ENCODE measurements around the gene CLTB. TPM values are rescaled to one million over a fixed set of nuclear protein-coding genes. Genes with fewer than 3 reads are reported as not detected.

CLTB gene
- total and polyA plus RNA-seq, 2 of the 13 experiments (the other 11 are each of a cell fraction or from before 2014, with no cell fraction given): 23.3 to 33.8 TPM

- TF ChIP-seq ZNF597 (CRISPR knock-in tag; IDR thresholded peaks at IDR 0.05) (no peak), ZNF614 (CRISPR knock-in tag; IDR thresholded peaks at IDR 0.05; ENCODE audit: borderline replicate concordance) (peak; percentile 82; the same call in 1 of the 2 replicates), ZNF446 (CRISPR knock-in tag; IDR thresholded peaks at IDR 0.05) (peak; percentile 91; the same call in 1 of the 2 replicates), SIN3A (IDR thresholded peaks at IDR 0.05; ENCODE audit: borderline replicate concordance, low read depth, low read length) (0 out of 2 replicates have a peak, but pooled peaks have one; percentile 94), HIVEP1 (CRISPR knock-in tag; IDR thresholded peaks at IDR 0.05) (no peak), ZFP36L2 (CRISPR knock-in tag; IDR thresholded peaks at IDR 0.05) (peak; percentile 64; the same call in 1 of the 2 replicates), DRAP1 (CRISPR knock-in tag; IDR thresholded peaks at IDR 0.05) (peak; percentile 100), TCF7 (IDR thresholded peaks at IDR 0.05; ENCODE audit: low read depth) (no peak), KIAA2018 (CRISPR knock-in tag; IDR thresholded peaks at IDR 0.05; ENCODE audit: borderline replicate concordance) (no peak), E2F2 (CRISPR knock-in tag; IDR thresholded peaks at IDR 0.05; ENCODE audit: borderline replicate concordance) (no peak), ZNF569 (CRISPR knock-in tag; IDR thresholded peaks at IDR 0.05; ENCODE audit: borderline replicate concordance) (0 out of 2 replicates have a peak, but pooled peaks have one; percentile 41), ZNF280B (CRISPR knock-in tag; IDR thresholded peaks at IDR 0.05; ENCODE audit: borderline replicate concordance) (no peak), ZFP41 (CRISPR knock-in tag; IDR thresholded peaks at IDR 0.05; ENCODE audit: borderline replicate concordance) (no peak), ZBTB8A (CRISPR knock-in tag; IDR thresholded peaks at IDR 0.05; ENCODE audit: borderline replicate concordance, low read depth) (no peak), IKZF4 (CRISPR knock-in tag; IDR thresholded peaks at IDR 0.05; ENCODE audit: borderline replicate concordance, low read depth, not compliant biosample characterization) (peak; percentile 66)
Measured at GRCh38 chr5:176361437-176362232, 54.7 kb downstream of the CLTB start, which contains the start of gene KIAA1191 (continued).

Data from HepG2 (cell line).